OCI-LY3 (cell line): ENCODE results near the gene POFUT1.

ENCODE experiments used
- CTCF ChIP-seq: fragments of 200-600, 300-600 bp; sonication (generic); IDR thresholded peaks from 2 replicates; pipeline ENCODE4 v1.5.1; 2014; ENCODE audit warnings: antibody characterized with exemption, low read length, low read depth
- EZH2phosphoT487 ChIP-seq: fragments of 200-600 bp; shearing (Covaris generic); IDR thresholded peaks from 2 replicates; pipeline ENCODE4 v1.6.1; 2018; ENCODE audit warnings: antibody characterized with exemption, mixed run types, low read depth

- TF ChIP-seq CTCF (no peak), EZH2phosphoT487 (no peak)
Measured at GRCh38 chr20:32193996-32194395, 13.7 kb upstream of the POFUT1 start.
